ENCODE results near the gene CMPK1.

CMPK1 gene

DNA sequence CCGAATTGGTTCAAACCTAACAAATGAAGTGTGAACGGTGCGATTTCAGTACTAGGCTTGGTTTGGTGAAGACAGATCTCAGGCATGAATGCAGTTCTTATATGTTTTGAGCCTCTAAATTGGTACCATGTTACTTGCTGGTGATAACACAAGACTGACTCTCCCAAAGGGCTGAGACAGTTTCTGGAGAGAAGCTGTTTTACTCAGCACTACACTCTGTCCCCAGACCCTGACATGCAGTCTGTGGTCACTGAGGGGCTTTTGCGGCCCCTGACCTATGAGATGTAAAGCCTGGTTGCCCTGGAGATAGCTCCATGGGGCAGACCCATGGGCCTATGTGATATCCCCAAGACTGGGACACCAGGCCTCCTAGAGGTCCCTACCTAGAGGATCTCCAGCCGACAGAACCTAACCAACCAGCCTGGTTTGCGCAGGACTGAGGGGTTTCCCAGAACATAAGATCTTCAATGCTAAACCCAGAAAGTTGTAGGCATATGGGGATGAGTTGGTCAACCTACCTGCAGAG, 63.1 kb downstream of the CMPK1 start:
- Histone ChIP-seq H3K9ac (ENCODE audit: low read length) (no peak overlapping the region), H3K4me3 (ENCODE audit: low read depth in 1 of 2, low read length in 2 of 2) (no peak overlapping the region), H3K4me1 (ENCODE audit: insufficient read depth, low read length) (no peaks in the 10 kb centered on the region), H3K36me3 (ENCODE audit: insufficient read depth, low read length) (no peaks in the 10 kb centered on the region), H3K27ac (ENCODE audit: low read depth, low read length) (no peak overlapping the region), H3K9me3 (ENCODE audit: low read length) (no peaks in the 10 kb centered on the region), H3K27me3 (ENCODE audit: control insufficient read depth in 1 of 2, insufficient read depth in 2 of 2, low read length in 2 of 2) (peaks cover 0 to 4% of the 10 kb centered on the region in 2 donors)

DNA sequence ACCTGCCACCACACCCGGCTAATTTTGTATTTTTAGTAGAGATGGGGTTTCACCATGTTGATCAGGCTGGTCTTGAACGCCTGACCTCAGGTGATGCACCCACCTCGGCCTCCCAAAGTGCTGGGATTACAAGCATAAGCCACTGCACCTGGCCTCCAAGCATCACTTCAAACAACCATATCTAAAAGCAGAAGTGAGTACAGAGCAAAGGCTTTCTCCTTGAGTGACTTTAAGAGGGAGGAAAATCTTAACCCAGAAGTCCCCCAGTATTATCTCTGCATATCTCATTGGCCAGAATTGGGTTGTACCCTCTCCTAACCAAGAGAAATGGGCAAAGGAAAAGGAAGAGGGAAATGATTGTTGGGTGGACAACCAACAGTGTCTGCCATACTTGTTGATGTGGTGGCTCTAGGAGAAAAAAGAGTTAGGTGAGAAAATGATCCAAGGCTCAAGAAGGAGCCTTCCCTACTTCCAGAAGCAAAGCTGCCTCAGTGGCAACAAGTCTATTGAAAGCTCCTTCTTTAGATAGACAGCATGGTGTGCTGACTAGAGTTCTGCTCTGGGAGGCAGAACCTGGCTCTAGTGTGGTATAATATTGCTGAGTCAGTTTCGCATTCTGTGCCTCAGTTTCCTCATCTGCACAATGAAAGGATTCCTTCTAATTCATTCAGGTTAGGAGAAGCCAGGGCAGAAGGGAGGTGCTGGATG, 65.7 kb downstream of the CMPK1 start:
- no peaks in the 10 kb centered on the region for H3K9me3 ChIP-seq (ENCODE audit: low read length)
- no peaks in the 10 kb centered on the region for H3K36me3 ChIP-seq (ENCODE audit: insufficient read depth, low read length)
- no peak overlapping the region for H3K4me3 ChIP-seq (ENCODE audit: low read depth in 1 of 2, low read length in 2 of 2)
- H3K4me1 ChIP-seq (ENCODE audit: insufficient read depth, low read length) = no peaks in the 10 kb centered on the region
- peaks cover 0 to 2% of the 10 kb centered on the region in 2 donors for H3K27me3 ChIP-seq (ENCODE audit: control insufficient read depth in 1 of 2, insufficient read depth in 2 of 2, low read length in 2 of 2)
- no peak overlapping the region for H3K27ac ChIP-seq (ENCODE audit: low read depth, low read length)
- no peak overlapping the region for H3K9ac ChIP-seq (ENCODE audit: low read length)

DNA sequence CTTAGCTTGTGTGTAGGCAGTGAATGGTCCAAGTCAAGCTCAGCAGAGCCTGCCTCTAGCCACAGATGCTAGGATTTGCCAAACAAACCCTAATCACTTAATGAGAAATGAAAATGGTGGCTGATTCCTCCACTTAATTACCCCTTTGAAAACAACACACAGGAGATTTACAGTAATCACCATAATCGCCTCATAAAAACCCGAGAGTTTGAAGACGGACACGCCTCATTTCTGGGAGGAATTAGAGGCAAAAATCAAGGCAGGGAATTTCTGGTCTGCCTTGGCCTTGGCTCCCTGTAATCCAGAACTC, 66.2 kb downstream of the CMPK1 start:
- no peak overlapping the region for H3K9ac ChIP-seq (ENCODE audit: low read length)
- no peak overlapping the region for H3K27ac ChIP-seq (ENCODE audit: low read depth, low read length)
- H3K27me3 ChIP-seq (ENCODE audit: control insufficient read depth in 1 of 2, insufficient read depth in 2 of 2, low read length in 2 of 2) = no peaks in the 10 kb centered on the region
- H3K36me3 ChIP-seq (ENCODE audit: insufficient read depth, low read length) = no peaks in the 10 kb centered on the region
- no peaks in the 10 kb centered on the region for H3K4me1 ChIP-seq (ENCODE audit: insufficient read depth, low read length)
- no peak overlapping the region for H3K4me3 ChIP-seq (ENCODE audit: low read depth in 1 of 2, low read length in 2 of 2)
- no peaks in the 10 kb centered on the region for H3K9me3 ChIP-seq (ENCODE audit: low read length)

DNA sequence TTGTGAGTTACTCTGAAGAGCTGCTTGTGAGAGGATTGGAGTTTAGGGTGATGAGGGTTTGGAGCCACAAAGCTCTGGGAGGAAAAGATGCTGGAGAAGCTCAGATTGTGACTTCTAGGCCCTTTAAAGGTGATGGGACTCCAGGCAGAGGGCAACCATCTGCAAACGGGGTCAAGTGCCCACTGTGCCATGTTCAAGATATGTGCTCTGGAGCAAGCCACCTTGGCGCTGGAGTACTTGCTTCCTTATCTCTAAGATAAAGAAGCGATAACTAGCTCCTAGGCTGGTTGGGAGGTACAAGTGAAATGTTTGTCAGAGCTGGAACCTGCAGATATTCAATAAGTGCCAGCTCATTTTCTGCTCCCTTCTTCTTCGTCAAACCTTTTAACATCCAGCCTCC, 68.2 kb downstream of the CMPK1 start:
- no peaks in the 10 kb centered on the region for H3K27me3 ChIP-seq (ENCODE audit: control insufficient read depth in 1 of 2, insufficient read depth in 2 of 2, low read length in 2 of 2)
- H3K27ac ChIP-seq (ENCODE audit: low read depth, low read length) = no peak overlapping the region
- H3K4me3 ChIP-seq (ENCODE audit: low read depth in 1 of 2, low read length in 2 of 2) = no peak overlapping the region
- H3K9me3 ChIP-seq (ENCODE audit: low read length) = no peaks in the 10 kb centered on the region
- H3K9ac ChIP-seq (ENCODE audit: low read length) = no peak overlapping the region
- H3K36me3 ChIP-seq (ENCODE audit: insufficient read depth, low read length) = no peaks in the 10 kb centered on the region
- no peaks in the 10 kb centered on the region for H3K4me1 ChIP-seq (ENCODE audit: insufficient read depth, low read length)

DNA sequence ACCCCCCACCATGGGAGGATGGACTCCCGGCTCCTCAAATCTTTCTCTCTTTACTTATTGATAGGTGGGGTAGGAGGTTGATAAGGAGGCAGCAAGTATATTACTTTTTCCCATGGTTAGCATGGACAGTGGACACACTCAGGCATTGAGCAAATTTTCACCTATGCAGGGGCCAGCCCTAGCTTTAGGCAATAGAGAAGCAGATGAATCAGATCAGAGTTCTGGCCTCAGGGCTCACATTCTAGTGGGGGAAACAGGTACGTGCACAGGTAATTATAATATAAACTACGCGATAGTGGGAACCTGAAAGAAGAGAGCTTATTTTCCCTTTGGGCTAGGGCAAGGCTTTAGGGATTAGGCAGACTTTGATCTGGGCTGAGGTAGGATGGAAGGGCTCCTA, 69.0 kb downstream of the CMPK1 start:
- H3K9ac ChIP-seq (ENCODE audit: low read length) = no peak overlapping the region
- no peaks in the 10 kb centered on the region for H3K4me1 ChIP-seq (ENCODE audit: insufficient read depth, low read length)
- no peaks in the 10 kb centered on the region for H3K27me3 ChIP-seq (ENCODE audit: control insufficient read depth in 1 of 2, insufficient read depth in 2 of 2, low read length in 2 of 2)
- no peaks in the 10 kb centered on the region for H3K36me3 ChIP-seq (ENCODE audit: insufficient read depth, low read length)
- no peaks in the 10 kb centered on the region for H3K9me3 ChIP-seq (ENCODE audit: low read length)
- no peak overlapping the region for H3K4me3 ChIP-seq (ENCODE audit: low read depth in 1 of 2, low read length in 2 of 2)
- H3K27ac ChIP-seq (ENCODE audit: low read depth, low read length) = no peak overlapping the region

DNA sequence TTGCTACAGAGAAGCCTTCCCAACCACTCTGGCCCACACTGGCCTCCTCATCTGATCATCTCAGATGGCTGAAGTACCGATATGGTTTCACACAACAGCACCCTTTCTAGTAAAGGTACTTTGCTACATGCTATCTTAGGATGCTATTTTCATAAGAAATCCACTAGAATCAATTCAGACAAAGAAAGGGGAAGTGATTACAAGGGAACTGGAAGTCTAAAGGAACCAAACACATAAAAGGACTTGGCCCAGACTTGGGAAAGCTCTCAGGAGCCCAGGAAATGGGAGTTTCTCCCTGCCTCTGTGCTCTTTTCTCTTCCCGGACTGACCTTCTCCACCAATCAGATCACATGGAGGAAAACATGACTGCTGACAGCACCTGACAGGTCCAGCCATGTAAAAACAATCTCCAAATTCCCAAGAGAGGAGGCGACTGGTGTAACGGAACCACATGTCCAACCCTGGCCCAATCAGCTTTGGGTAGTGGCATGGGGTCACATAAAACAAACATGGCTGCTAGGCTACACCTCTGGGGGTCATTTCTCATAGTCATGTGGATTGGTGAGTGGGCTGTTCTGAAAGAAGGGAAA, 69.8 kb downstream of the CMPK1 start:
- no peaks in the 10 kb centered on the region for H3K36me3 ChIP-seq (ENCODE audit: insufficient read depth, low read length)
- H3K4me1 ChIP-seq (ENCODE audit: insufficient read depth, low read length) = no peaks in the 10 kb centered on the region
- H3K27me3 ChIP-seq (ENCODE audit: control insufficient read depth in 1 of 2, insufficient read depth in 2 of 2, low read length in 2 of 2) = no peaks in the 10 kb centered on the region
- H3K27ac ChIP-seq (ENCODE audit: low read depth, low read length) = no peak overlapping the region
- no peak overlapping the region for H3K4me3 ChIP-seq (ENCODE audit: low read depth in 1 of 2, low read length in 2 of 2)
- no peak overlapping the region for H3K9ac ChIP-seq (ENCODE audit: low read length)
- H3K9me3 ChIP-seq (ENCODE audit: low read length) = no peaks in the 10 kb centered on the region

DNA sequence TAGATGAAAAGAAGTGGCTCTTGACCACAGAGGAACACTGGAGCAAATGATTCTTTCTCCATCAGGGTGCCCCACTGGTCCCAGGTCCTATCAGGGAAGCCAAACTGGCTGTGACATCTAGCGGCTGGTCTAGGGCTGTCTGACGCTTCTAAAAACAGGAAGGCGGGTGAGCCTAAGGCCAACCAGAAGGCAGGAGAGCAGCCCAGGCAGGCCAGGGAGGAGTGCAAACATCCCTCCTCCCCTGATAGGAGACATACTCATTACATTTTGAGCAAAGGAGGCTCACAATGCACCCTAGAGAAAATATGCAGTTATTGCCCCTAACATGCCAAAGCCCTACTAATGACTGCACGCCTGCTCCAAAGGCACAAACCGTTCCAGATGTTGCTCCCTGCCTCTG, 72.1 kb downstream of the CMPK1 start:
- no peak overlapping the region for H3K4me3 ChIP-seq (ENCODE audit: low read depth in 1 of 2, low read length in 2 of 2)
- no peaks in the 10 kb centered on the region for H3K36me3 ChIP-seq (ENCODE audit: insufficient read depth, low read length)
- no peaks in the 10 kb centered on the region for H3K27me3 ChIP-seq (ENCODE audit: control insufficient read depth in 1 of 2, insufficient read depth in 2 of 2, low read length in 2 of 2)
- H3K27ac ChIP-seq (ENCODE audit: low read depth, low read length) = no peak overlapping the region
- H3K4me1 ChIP-seq (ENCODE audit: insufficient read depth, low read length) = no peaks in the 10 kb centered on the region
- H3K9ac ChIP-seq (ENCODE audit: low read length) = no peak overlapping the region
- no peaks in the 10 kb centered on the region for H3K9me3 ChIP-seq (ENCODE audit: low read length)

DNA sequence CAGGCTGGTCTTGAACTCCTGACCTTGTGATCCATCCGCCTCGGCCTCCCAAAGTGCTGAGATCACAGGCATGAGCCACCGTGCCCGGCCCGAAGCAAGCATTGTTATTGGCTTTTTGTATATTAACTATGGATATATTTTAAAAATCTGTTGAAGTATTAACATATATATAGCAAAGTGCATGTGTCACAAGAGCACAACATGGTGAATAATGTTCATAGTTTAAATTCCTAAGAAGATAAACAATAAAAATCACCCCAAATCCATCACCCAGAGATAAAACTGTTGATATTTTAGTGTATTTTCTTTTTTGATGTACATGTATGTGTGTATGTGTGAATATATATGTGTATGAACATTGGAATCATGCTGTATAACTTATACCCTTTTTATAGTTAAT, 73.4 kb downstream of the CMPK1 start:
- no peak overlapping the region for H3K9ac ChIP-seq (ENCODE audit: low read length)
- H3K4me1 ChIP-seq (ENCODE audit: insufficient read depth, low read length) = no peaks in the 10 kb centered on the region

DNA sequence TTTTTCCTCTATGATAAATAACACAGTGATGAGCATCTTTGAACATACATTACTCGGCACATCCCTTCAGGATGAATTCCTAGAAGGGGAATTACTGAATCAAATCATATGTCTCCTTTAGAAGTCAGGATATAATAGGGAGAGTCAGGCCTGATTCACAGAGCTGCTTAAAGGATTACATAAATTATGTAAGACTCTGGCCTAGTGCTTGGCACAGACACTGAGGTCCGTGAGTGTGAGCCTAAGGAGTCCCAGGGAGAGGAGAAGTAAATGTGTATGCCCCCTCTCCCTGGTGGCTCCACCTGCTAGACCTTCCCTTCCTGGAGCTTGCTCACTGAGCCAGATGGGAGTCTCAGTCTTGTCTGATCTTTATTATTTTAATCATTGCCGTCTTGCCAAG, 73.9 kb downstream of the CMPK1 start:
- H3K4me3 ChIP-seq (ENCODE audit: low read depth in 1 of 2, low read length in 2 of 2) = no peak overlapping the region
- H3K36me3 ChIP-seq (ENCODE audit: insufficient read depth, low read length) = no peaks in the 10 kb centered on the region
- no peaks in the 10 kb centered on the region for H3K4me1 ChIP-seq (ENCODE audit: insufficient read depth, low read length)

More for the DNA sequence above, 73.4 kb downstream of the CMPK1 start:
- H3K4me3 ChIP-seq (ENCODE audit: low read depth in 1 of 2, low read length in 2 of 2) = no peak overlapping the region
- no peak overlapping the region for H3K27ac ChIP-seq (ENCODE audit: low read depth, low read length)
- no peaks in the 10 kb centered on the region for H3K9me3 ChIP-seq (ENCODE audit: low read length)
- no peaks in the 10 kb centered on the region for H3K27me3 ChIP-seq (ENCODE audit: control insufficient read depth in 1 of 2, insufficient read depth in 2 of 2, low read length in 2 of 2)
- H3K36me3 ChIP-seq (ENCODE audit: insufficient read depth, low read length) = no peaks in the 10 kb centered on the region

DNA sequence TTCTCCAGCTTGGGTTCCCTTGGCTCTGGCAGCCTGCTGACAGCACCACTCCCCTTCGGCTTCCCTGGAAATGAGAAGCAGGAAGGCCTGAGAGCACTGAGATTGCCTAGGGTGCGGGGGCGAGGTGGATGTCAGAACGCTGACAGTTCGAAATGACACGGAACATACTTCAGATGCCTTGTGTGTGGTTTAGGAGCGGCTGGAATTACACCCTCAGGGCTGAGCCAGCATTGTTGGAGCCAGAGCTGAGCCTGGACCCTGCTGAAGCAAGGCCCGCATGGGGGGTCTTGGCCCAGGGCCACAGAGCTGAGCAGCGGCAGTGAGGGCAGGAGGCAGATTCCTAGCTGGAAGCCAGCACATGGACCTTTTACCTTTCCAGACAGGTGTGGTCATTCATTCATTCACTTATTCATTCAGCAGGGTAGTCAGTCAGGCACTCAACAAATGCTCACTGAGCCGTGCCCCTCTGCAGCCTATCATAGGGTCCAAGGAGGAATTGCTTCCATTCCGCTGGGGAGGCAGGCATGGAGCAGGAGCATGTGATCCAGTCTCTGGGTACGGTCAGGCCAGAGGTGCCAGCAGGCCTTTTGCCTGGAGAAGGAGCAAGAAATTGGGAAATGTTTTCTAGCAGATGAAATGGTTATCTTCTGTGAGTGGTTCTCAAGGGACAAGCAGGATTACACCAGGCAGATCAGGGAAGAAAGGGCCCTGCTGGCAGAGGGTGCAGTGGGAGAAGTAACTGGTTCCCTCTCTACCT, 75.9 kb downstream of the CMPK1 start:
- Histone ChIP-seq H3K9ac (ENCODE audit: low read length) (no peak overlapping the region), H3K9me3 (ENCODE audit: low read length) (no peaks in the 10 kb centered on the region), H3K4me1 (ENCODE audit: insufficient read depth, low read length) (no peaks in the 10 kb centered on the region)

More for the DNA sequence above, 73.9 kb downstream of the CMPK1 start:
- Histone ChIP-seq H3K27me3 (ENCODE audit: control insufficient read depth in 1 of 2, insufficient read depth in 2 of 2, low read length in 2 of 2) (no peaks in the 10 kb centered on the region), H3K9me3 (ENCODE audit: low read length) (no peaks in the 10 kb centered on the region), H3K27ac (ENCODE audit: low read depth, low read length) (no peak overlapping the region), H3K9ac (ENCODE audit: low read length) (no peak overlapping the region)

DNA sequence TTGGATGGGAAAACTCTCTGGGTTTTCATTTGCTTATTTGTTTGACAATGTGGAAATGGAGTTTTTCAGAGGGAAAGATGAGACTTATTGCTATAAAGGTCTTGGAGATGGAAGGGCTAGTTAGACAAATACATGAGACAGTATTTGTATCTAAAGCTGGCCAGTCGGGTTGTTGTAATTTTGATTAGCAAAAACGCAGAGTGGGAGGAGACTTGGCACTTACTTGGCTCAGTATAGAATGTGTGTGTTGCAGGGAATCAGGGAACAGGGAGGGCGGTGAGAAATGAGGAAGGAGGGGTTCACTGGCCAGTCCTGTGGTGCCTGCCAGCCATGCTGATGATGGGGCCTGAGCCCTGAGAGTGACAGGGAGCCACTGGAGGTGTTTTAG, 76.5 kb downstream of the CMPK1 start:
- no peak overlapping the region for H3K27ac ChIP-seq (ENCODE audit: low read depth, low read length)
- H3K27me3 ChIP-seq (ENCODE audit: control insufficient read depth in 1 of 2, insufficient read depth in 2 of 2, low read length in 2 of 2) = peaks cover under 1 to 1% of the 10 kb centered on the region in 2 donors

More for the DNA sequence above, 75.9 kb downstream of the CMPK1 start:
- no peaks in the 10 kb centered on the region for H3K27me3 ChIP-seq (ENCODE audit: control insufficient read depth in 1 of 2, insufficient read depth in 2 of 2, low read length in 2 of 2)
- H3K27ac ChIP-seq (ENCODE audit: low read depth, low read length) = no peak overlapping the region
- no peaks in the 10 kb centered on the region for H3K36me3 ChIP-seq (ENCODE audit: insufficient read depth, low read length)
- H3K4me3 ChIP-seq (ENCODE audit: low read depth in 1 of 2, low read length in 2 of 2) = no peak overlapping the region

More for the DNA sequence above, 76.5 kb downstream of the CMPK1 start:
- no peak overlapping the region for H3K9ac ChIP-seq (ENCODE audit: low read length)
- no peaks in the 10 kb centered on the region for H3K36me3 ChIP-seq (ENCODE audit: insufficient read depth, low read length)
- no peak overlapping the region for H3K4me3 ChIP-seq (ENCODE audit: low read depth in 1 of 2, low read length in 2 of 2)
- no peaks in the 10 kb centered on the region for H3K4me1 ChIP-seq (ENCODE audit: insufficient read depth, low read length)
- H3K9me3 ChIP-seq (ENCODE audit: low read length) = no peaks in the 10 kb centered on the region
